Measurements from ENCODE around the gene ARHGAP42.

The ARHGAP42 gene

DNA sequence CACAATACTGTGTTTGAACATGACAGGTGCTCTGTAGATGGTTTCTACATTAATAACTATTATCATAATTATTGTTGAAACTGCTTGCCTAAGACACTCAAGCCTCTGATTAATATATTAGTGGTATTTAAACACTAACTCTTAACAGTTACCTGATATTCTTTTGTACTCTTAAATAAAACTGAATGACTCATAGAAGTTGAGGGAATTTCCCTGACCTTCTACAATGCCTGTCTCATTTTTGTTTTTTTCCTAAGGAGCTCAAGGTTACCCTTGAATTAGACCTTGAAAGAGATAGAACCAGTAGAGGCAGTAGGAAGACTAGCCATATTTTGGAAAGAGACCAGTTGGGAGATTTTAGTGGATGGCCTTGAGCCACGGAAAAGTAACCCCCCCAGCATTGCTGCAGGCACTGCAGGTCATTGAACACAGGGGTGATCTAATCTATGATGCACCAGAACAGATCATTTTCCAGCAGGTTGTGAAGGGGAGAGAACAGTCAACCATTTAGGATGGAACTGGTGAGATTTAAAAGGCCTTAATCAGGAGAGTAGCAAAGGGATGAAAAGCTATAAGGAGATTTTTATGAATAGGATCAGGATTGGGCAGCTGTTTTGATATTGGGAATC is 294.2 kb downstream of the ARHGAP42 start:
- H3K4me3 ChIP-seq (replicated peaks; ENCODE audit: insufficient read depth, low read length): no peak overlapping the region
- no peak for DNase-seq (ENCODE audit: low read depth in 1 of 2, low spot score in 1 of 2)
- TF ChIP-seq POLR2AphosphoS5 (IDR thresholded peaks at IDR 0.05; ENCODE audit: low read depth) (no peak), SPI1 (IDR thresholded peaks at IDR 0.05; ENCODE audit: borderline replicate concordance, low read depth) (no peak), GABPA (IDR thresholded peaks at IDR 0.05; ENCODE audit: low read depth) (no peak)
- TF ChIP-seq, protein P1, sequence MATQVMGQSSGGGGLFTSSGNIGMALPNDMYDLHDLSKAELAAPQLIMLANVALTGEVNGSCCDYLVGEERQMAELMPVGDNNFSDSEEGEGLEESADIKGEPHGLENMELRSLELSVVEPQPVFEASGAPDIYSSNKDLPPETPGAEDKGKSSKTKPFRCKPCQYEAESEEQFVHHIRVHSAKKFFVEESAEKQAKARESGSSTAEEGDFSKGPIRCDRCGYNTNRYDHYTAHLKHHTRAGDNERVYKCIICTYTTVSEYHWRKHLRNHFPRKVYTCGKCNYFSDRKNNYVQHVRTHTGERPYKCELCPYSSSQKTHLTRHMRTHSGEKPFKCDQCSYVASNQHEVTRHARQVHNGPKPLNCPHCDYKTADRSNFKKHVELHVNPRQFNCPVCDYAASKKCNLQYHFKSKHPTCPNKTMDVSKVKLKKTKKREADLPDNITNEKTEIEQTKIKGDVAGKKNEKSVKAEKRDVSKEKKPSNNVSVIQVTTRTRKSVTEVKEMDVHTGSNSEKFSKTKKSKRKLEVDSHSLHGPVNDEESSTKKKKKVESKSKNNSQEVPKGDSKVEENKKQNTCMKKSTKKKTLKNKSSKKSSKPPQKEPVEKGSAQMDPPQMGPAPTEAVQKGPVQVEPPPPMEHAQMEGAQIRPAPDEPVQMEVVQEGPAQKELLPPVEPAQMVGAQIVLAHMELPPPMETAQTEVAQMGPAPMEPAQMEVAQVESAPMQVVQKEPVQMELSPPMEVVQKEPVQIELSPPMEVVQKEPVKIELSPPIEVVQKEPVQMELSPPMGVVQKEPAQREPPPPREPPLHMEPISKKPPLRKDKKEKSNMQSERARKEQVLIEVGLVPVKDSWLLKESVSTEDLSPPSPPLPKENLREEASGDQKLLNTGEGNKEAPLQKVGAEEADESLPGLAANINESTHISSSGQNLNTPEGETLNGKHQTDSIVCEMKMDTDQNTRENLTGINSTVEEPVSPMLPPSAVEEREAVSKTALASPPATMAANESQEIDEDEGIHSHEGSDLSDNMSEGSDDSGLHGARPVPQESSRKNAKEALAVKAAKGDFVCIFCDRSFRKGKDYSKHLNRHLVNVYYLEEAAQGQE (IDR thresholded peaks at IDR 0.05; ENCODE audit: insufficient replicate concordance, low read depth): no peak
- TF ChIP-seq, protein P2, sequence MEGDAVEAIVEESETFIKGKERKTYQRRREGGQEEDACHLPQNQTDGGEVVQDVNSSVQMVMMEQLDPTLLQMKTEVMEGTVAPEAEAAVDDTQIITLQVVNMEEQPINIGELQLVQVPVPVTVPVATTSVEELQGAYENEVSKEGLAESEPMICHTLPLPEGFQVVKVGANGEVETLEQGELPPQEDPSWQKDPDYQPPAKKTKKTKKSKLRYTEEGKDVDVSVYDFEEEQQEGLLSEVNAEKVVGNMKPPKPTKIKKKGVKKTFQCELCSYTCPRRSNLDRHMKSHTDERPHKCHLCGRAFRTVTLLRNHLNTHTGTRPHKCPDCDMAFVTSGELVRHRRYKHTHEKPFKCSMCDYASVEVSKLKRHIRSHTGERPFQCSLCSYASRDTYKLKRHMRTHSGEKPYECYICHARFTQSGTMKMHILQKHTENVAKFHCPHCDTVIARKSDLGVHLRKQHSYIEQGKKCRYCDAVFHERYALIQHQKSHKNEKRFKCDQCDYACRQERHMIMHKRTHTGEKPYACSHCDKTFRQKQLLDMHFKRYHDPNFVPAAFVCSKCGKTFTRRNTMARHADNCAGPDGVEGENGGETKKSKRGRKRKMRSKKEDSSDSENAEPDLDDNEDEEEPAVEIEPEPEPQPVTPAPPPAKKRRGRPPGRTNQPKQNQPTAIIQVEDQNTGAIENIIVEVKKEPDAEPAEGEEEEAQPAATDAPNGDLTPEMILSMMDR (IDR thresholded peaks at IDR 0.05; ENCODE audit: insufficient read depth, low read length): no peak
- no peaks in the 10 kb centered on the region for H3K27me3 ChIP-seq (ENCODE audit: insufficient read depth, poor library complexity, severe bottlenecking)
- no peak overlapping the region for H3K27ac ChIP-seq (replicated peaks)

DNA sequence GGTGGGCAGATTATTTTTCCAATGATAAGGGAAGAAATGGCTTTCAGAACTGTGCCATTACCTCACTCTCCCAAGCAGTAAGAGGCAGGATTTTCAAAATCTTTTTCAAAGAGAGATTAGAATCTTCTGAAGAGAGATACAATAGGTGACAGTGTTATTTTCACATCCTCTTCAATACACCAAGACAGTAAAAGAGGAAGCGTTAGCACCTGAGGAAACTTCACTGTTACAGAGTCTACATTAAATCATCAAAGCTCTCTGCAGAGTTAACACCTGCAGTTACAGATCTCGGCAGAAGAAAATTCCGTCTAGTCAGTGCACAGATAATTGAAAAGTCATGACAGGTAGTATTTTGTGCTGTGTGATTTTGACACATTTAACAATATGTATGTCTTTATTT is 297.6 kb downstream of the ARHGAP42 start:
- Histone ChIP-seq H3K4me3 (replicated peaks; ENCODE audit: insufficient read depth, low read length) (no peak overlapping the region), H3K27me3 (ENCODE audit: insufficient read depth, poor library complexity, severe bottlenecking) (no peaks in the 10 kb centered on the region), H3K27ac (replicated peaks) (no peak overlapping the region)
- TF ChIP-seq SPI1 (IDR thresholded peaks at IDR 0.05; ENCODE audit: borderline replicate concordance, low read depth): no peak
- TF ChIP-seq, protein P2 (IDR thresholded peaks at IDR 0.05; ENCODE audit: insufficient read depth, low read length): no peak
- no peak for TF ChIP-seq POLR2AphosphoS5 (IDR thresholded peaks at IDR 0.05; ENCODE audit: low read depth)
- TF ChIP-seq, protein P1 (IDR thresholded peaks at IDR 0.05; ENCODE audit: insufficient replicate concordance, low read depth): no peak
- TF ChIP-seq GABPA (IDR thresholded peaks at IDR 0.05; ENCODE audit: low read depth): no peak
- no peak for DNase-seq (ENCODE audit: low read depth in 1 of 2, low spot score in 1 of 2)

DNA sequence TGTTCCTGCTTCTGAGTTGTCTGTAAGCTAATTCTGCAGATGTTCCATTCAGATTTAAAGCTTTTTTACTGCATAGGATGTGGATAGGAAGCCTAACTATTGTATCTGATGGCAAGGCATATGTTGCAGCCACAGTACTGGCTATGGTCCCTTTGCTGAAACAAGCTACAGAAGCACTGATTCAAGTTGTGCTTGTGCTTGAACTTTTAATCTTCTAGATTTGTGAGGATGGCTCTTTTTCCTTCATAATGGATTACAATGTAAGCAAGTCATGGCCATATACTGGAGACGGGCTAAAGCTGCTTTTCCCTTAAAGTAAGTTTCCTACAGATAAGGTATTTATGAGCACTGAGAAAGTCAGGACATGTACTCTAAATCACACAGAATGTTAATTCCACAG is 303.8 kb downstream of the ARHGAP42 start:
- DNase-seq (ENCODE audit: low read depth in 1 of 2, low spot score in 1 of 2): no peak
- TF ChIP-seq POLR2AphosphoS5 (IDR thresholded peaks at IDR 0.05; ENCODE audit: low read depth): no peak
- TF ChIP-seq, protein P2 (IDR thresholded peaks at IDR 0.05; ENCODE audit: insufficient read depth, low read length): no peak
- TF ChIP-seq, protein P1 (IDR thresholded peaks at IDR 0.05; ENCODE audit: insufficient replicate concordance, low read depth): no peak
- no peak for TF ChIP-seq GABPA (IDR thresholded peaks at IDR 0.05; ENCODE audit: low read depth)

More for the DNA sequence above, 303.8 kb downstream of the ARHGAP42 start:
- Histone ChIP-seq H3K4me3 (replicated peaks; ENCODE audit: insufficient read depth, low read length) (no peak overlapping the region), H3K27me3 (ENCODE audit: insufficient read depth, poor library complexity, severe bottlenecking) (no peaks in the 10 kb centered on the region), H3K27ac (replicated peaks) (no peak overlapping the region)

All from HL-60 (cell line).